Retinal pigment epithelial cell (primary cell): ENCODE results near the gene NR2C2.

ENCODE experiments used
- DNase-seq: peaks from one replicate; pipeline ENCODE4 v3.0.0-alpha.2; 2010; ENCODE audit warnings: low read depth
- H3K4me3 ChIP-seq: 2 replicates; pipeline ENCODE4 v1.5.1; 2011; ENCODE audit warnings: mild to moderate bottlenecking, low read length, control low read depth, moderate library complexity
- CTCF ChIP-seq: conservative IDR thresholded peaks from 2 replicates; pipeline ENCODE4 v1.5.1; 2011; ENCODE audit warnings: low read depth, low read length, control low read depth, inconsistent platforms

The NR2C2 gene

DNA sequence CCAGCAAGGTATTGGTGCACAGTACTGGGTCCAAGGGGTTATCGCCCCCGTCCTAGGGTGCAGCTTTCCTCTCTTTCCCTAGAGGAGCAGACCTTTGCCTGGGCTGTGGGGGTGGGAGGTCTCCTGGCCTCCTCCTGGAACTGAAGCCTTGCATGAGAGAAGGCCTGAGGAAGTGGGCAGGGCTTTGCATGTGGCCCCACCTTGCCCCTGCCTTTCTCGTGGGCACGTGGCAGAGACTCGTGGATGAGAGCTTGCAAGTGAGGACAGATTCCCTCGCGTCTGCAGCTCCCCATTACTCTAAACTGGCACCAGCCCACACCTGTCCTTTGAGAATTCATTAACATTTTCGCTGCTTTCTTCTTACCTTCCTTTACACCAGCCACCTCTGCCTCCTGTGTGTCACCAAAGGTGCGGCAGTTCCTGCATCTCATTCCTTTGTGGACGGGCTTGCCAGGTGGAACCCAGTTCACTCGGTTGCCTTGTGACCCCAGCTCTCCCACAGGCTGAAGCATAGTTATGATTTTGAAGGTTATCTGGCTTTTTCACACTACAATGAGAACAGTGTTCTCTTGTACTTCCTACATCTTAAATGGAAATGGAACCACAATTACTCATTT is 40.9 kb upstream of the NR2C2 start:
- no peak overlapping the region for H3K4me3 ChIP-seq
- no peak for TF ChIP-seq CTCF
- DNase-seq = no peak

DNA sequence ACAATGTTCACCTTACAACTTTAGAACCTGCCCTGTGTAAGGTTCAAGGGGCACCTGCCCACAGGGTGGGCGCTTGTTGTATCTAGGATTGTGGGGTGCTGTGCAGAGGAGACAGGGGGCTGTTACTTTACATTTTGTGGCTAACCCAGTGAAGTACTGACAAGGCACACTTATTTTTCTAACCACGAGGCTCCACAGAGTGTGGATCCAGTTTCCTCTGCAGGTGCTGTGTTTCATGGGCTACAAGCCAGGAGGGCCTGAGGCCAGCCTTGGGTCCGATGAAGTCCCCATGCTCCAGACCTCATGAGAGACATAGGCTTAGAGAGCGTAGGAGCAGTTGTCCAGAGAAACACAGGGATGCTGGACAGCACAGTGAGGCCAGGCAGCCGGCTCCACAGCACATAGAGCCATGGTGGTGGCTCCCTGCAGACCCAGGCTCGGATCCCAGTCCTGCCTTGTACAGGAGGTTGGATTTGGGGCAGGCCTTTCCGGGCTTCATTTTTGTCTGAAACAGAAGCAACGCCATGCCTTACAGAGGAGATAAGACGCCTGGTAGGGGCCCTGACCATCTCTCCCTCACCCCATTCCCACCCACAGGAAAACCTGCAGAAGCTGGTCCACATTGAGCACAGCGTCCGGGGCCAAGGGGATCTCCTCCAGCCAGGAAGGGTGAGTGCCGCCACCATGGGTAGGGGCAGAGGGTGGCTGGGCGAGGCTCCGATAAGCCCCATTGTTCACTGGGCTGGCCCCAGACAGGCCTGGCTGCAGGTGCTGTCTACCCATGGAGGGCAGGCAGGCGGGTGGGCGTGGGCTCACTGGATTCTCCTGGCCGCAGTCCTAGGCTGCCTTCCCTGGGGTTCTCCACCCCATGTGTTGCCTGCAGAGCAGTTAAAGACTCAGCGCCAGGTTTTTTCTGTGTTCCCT is 40.1 kb upstream of the NR2C2 start:
- no peak for TF ChIP-seq CTCF
- no peak overlapping the region for H3K4me3 ChIP-seq
- no peak for DNase-seq

DNA sequence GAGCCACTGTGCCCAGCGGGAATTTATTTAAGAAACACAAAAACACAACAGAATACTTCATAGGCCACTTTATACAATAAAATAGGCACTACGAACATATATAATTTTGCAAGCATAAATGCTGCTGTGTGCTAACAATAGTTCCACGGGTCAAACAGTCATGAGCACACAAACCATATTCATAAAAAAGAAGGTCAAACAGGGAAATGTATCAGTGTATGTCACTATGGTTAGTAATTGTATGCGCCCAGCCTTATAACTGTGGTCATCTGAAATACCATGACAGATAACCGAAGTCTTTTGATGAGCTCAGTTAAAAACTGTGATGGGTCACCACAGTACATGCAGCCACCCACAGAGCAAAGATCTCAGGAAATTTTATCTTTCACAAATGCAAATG is 38.1 kb upstream of the NR2C2 start:
- TF ChIP-seq CTCF = no peak
- no peak for DNase-seq
- no peak overlapping the region for H3K4me3 ChIP-seq

DNA sequence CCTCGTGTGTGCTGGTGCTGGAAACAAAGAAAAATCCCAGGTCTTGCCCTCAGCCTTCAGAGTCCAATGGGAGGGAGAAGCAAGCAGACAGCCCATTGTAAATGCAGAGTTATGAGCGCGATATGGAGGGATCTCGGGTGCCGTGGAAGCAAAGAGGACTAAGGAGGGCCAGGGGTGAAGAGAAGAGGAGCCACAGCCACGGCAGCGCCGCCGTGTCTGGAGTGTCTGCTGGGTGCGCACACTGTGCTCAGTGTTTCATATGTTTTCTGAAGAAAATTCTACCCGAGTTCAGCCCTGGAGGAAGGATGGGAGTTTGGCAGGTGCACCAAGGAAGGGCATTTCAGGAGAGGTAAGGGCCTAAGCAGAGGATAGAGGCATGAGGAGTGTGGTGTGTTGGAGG is 35.7 kb upstream of the NR2C2 start:
- no peak for TF ChIP-seq CTCF
- DNase-seq = no peak
- no peak overlapping the region for H3K4me3 ChIP-seq

- no peak for TF ChIP-seq CTCF
- no peak overlapping the region for H3K4me3 ChIP-seq
- DNase-seq = no peak
Observed at GRCh38 chr3:14913071-14913925, 34.1 kb upstream of the NR2C2 start.

GRCh38 chr3:14913926-14914778 is 33.2 kb upstream of the NR2C2 start:
- TF ChIP-seq CTCF = peak; percentile 17

More at GRCh38 chr3:14913926-14914778, 33.2 kb upstream of the NR2C2 start:
- no peak for DNase-seq
- H3K4me3 ChIP-seq = no peak overlapping the region
